ENCODE data around the gene SDHAF2.

- TF ChIP-seq ZNF70 (CRISPR knock-in tag; IDR thresholded peaks at IDR 0.05), result no peak
- TF ChIP-seq ZC3H10 (CRISPR knock-in tag; IDR thresholded peaks at IDR 0.05), result no peak
- TF ChIP-seq ZFP3 (CRISPR knock-in tag; IDR thresholded peaks at IDR 0.05), result no peak
- TF ChIP-seq ZFP30 (CRISPR knock-in tag; IDR thresholded peaks at IDR 0.05), result no peak
- TF ChIP-seq CSDC2 (CRISPR knock-in tag; IDR thresholded peaks at IDR 0.05), result no peak
- TF ChIP-seq TSHZ2 (CRISPR knock-in tag; IDR thresholded peaks at IDR 0.05), result no peak
- TF ChIP-seq CSRNP3 (CRISPR knock-in tag; IDR thresholded peaks at IDR 0.05), result no peak
- TF ChIP-seq CREB5 (CRISPR knock-in tag; IDR thresholded peaks at IDR 0.05; ENCODE audit: low read depth), result no peak
- no peak for TF ChIP-seq PATZ1 (CRISPR knock-in tag; IDR thresholded peaks at IDR 0.05; ENCODE audit: borderline replicate concordance)
- TF ChIP-seq TCF4 (CRISPR knock-in tag; IDR thresholded peaks at IDR 0.05; ENCODE audit: borderline replicate concordance), result no peak
- no peak for TF ChIP-seq SNAI2 (CRISPR knock-in tag; IDR thresholded peaks at IDR 0.05)
- no peak for TF ChIP-seq ARNTL (CRISPR knock-in tag; IDR thresholded peaks at IDR 0.05; ENCODE audit: borderline replicate concordance, low read depth)
- no peak for TF ChIP-seq OSR1 (CRISPR knock-in tag; IDR thresholded peaks at IDR 0.05)
Measured at GRCh38 chr11:61401173-61401572, 28.8 kb upstream of the SDHAF2 start.

All from SK-N-SH treated with all-trans-retinoic acid at 6 μM for 48 hours (cell line).